Measurements from ENCODE around the gene DIAPH3. TPM values are rescaled to one million over a fixed set of nuclear protein-coding genes. Genes with fewer than 3 reads are reported as not detected.

DIAPH3 gene
- total and polyA plus RNA-seq, 2 experiments from 2014 or later = 2.9 to 5.2 TPM

DNA sequence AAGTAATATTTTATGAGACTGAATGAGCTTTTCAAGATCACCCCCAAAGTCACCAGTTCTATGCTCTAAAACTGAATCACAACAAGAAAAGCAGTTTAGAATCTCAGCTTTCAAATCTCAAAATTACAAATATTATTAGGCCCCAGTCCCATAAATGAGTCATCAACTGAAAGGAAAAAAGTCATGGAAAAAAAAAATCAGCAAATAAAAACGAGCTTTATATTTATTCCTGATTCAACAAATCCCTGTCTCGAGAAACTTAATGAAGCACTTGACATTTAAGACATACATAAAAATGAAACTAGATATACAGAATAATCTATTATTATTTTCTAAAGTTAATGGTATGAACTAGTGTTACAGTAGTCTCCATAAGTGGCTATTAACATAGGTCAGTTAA lies 203.0 kb downstream of the DIAPH3 start:
- H3K27me3 ChIP-seq = no peaks in the 10 kb centered on the region
- H3K4me1 ChIP-seq (ENCODE audit: low read depth) = no peaks in the 10 kb centered on the region
- TF ChIP-seq, protein P1, sequence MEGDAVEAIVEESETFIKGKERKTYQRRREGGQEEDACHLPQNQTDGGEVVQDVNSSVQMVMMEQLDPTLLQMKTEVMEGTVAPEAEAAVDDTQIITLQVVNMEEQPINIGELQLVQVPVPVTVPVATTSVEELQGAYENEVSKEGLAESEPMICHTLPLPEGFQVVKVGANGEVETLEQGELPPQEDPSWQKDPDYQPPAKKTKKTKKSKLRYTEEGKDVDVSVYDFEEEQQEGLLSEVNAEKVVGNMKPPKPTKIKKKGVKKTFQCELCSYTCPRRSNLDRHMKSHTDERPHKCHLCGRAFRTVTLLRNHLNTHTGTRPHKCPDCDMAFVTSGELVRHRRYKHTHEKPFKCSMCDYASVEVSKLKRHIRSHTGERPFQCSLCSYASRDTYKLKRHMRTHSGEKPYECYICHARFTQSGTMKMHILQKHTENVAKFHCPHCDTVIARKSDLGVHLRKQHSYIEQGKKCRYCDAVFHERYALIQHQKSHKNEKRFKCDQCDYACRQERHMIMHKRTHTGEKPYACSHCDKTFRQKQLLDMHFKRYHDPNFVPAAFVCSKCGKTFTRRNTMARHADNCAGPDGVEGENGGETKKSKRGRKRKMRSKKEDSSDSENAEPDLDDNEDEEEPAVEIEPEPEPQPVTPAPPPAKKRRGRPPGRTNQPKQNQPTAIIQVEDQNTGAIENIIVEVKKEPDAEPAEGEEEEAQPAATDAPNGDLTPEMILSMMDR (IDR thresholded peaks at IDR 0.05; ENCODE audit: low read depth, low read length) = no peak
- no peak overlapping the region for H3K27ac ChIP-seq
- H3K36me3 ChIP-seq = no peaks in the 10 kb centered on the region
- no peaks in the 10 kb centered on the region for H3K9me3 ChIP-seq (ENCODE audit: low read depth)
- H3K4me3 ChIP-seq = no peak overlapping the region
- no peak for DNase-seq (ENCODE audit: low read depth in 1 of 2, low spot score in 1 of 2)

DNA sequence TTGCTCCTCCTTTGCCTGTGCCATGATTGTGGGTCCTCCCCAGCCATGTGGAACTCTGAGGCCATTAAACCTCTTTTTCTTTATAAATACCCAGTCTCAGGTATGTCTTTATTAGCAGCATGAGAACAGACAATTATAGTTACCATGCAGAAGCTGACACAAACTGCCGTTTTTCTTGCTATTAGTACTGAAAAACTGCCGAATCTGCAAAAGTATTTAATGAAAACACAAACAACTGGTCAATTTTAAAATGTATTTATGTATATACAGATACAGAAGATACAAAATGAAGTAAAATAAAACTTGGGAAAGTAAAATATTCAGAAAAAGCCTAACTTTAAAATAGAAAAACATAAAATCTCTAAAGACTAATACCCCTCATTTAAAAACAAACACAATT lies 206.3 kb downstream of the DIAPH3 start:
- no peak overlapping the region for H3K4me3 ChIP-seq
- H3K4me1 ChIP-seq (ENCODE audit: low read depth) = no peaks in the 10 kb centered on the region
- no peaks in the 10 kb centered on the region for H3K27me3 ChIP-seq
- H3K9me3 ChIP-seq (ENCODE audit: low read depth) = no peaks in the 10 kb centered on the region
- H3K36me3 ChIP-seq = no peaks in the 10 kb centered on the region
- no peak for DNase-seq (ENCODE audit: low read depth in 1 of 2, low spot score in 1 of 2)
- H3K27ac ChIP-seq = no peak overlapping the region
- TF ChIP-seq, protein P1 (IDR thresholded peaks at IDR 0.05; ENCODE audit: low read depth, low read length) = no peak

DNA sequence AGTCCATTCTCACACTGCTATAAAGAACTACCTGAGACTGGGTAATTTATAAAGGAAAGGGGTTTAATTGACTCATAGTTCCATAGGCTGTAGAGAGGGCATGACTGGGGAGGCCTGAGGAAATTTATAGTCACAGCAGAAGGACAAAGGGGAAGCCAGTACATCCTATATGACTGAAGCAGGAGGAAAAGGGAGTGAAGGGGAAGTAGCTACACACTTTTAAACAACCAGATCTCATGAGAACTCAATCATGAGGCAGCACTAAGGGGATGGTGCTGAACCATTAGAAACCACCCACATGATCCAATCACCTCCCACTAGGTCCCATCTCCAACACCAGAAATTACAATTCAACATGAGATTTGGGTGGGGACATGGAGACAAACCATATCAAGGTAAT lies 209.1 kb downstream of the DIAPH3 start:
- no peaks in the 10 kb centered on the region for H3K9me3 ChIP-seq (ENCODE audit: low read depth)
- no peak overlapping the region for H3K27ac ChIP-seq
- no peak overlapping the region for H3K4me3 ChIP-seq
- H3K27me3 ChIP-seq = no peaks in the 10 kb centered on the region
- TF ChIP-seq, protein P1 (IDR thresholded peaks at IDR 0.05; ENCODE audit: low read depth, low read length) = no peak
- DNase-seq (ENCODE audit: low read depth in 1 of 2, low spot score in 1 of 2) = no peak
- no peaks in the 10 kb centered on the region for H3K4me1 ChIP-seq (ENCODE audit: low read depth)
- H3K36me3 ChIP-seq = no peaks in the 10 kb centered on the region

DNA sequence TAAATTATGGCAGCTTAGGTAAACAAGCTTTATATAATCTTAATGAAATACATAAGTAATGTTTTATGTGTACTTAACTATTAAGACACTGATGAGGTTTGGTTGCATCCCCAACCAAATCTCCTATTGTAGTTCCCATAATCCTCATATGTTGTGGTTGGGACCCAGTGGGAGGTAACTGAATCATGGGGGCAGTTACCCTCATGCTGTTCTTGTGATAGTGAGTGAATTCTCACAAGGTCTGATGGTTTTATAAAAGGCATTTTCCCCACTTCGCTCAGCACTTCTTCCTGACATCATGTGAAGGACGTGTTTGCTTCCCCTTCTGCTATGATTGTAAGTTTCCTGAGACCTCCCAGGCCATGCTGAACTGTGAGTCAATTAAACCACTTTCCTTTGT lies 212.7 kb downstream of the DIAPH3 start:
- H3K27me3 ChIP-seq = no peaks in the 10 kb centered on the region
- H3K36me3 ChIP-seq = no peaks in the 10 kb centered on the region
- no peak for DNase-seq (ENCODE audit: low read depth in 1 of 2, low spot score in 1 of 2)
- H3K9me3 ChIP-seq (ENCODE audit: low read depth) = no peaks in the 10 kb centered on the region
- no peaks in the 10 kb centered on the region for H3K4me1 ChIP-seq (ENCODE audit: low read depth)
- TF ChIP-seq, protein P1 (IDR thresholded peaks at IDR 0.05; ENCODE audit: low read depth, low read length) = no peak
- H3K4me3 ChIP-seq = no peak overlapping the region
- no peak overlapping the region for H3K27ac ChIP-seq

DNA sequence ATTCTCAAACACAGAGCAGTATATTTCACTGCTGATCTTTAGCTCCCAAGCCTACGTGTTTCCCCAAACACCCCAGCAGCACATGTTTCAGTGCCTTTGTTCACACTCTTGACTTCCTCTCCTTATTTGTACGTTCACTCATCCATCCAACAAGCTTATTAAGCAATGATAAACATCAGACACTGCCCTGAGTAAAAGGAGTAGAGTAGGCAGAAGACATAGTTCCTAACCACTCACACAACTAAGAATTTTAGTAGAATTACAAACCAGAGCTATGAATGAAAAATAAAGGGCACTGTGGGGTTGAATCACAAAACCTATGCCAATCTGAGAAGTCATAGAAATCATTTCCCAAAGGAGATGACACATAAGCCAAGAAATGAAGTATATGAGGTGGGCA lies 213.5 kb downstream of the DIAPH3 start:
- no peaks in the 10 kb centered on the region for H3K27me3 ChIP-seq
- H3K27ac ChIP-seq = no peak overlapping the region
- TF ChIP-seq, protein P1 (IDR thresholded peaks at IDR 0.05; ENCODE audit: low read depth, low read length) = no peak
- no peaks in the 10 kb centered on the region for H3K4me1 ChIP-seq (ENCODE audit: low read depth)
- H3K4me3 ChIP-seq = no peak overlapping the region
- H3K9me3 ChIP-seq (ENCODE audit: low read depth) = no peaks in the 10 kb centered on the region
- no peaks in the 10 kb centered on the region for H3K36me3 ChIP-seq
- no peak for DNase-seq (ENCODE audit: low read depth in 1 of 2, low spot score in 1 of 2)

DNA sequence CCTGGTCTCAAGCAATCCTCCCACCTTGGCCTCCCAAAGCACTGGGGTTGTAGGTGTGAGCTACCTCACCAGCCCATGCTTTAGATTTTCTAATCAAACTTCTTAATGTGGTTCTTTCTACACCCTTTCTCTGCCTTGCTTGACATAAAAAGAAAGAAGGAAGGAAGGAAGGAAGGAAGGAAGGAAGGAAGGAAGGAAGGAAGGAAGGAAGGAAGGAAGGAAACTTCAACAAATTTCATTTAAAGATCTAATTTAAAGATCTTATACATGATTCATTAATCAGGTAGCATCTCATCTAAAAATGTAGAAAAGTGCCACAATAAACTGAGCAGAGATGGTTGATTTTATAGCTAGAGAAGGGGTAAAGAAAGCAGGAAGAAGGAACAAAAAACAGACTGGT lies 215.0 kb downstream of the DIAPH3 start:
- no peaks in the 10 kb centered on the region for H3K36me3 ChIP-seq

More for the DNA sequence above, 215.0 kb downstream of the DIAPH3 start:
- Histone ChIP-seq H3K27me3 (no peaks in the 10 kb centered on the region), H3K4me1 (ENCODE audit: low read depth) (no peaks in the 10 kb centered on the region), H3K4me3 (no peak overlapping the region), H3K9me3 (ENCODE audit: low read depth) (no peaks in the 10 kb centered on the region), H3K27ac (no peak overlapping the region)
- no peak for DNase-seq (ENCODE audit: low read depth in 1 of 2, low spot score in 1 of 2)
- TF ChIP-seq, protein P1 (IDR thresholded peaks at IDR 0.05; ENCODE audit: low read depth, low read length) = no peak

Data from cardiac muscle cell (in vitro differentiated cells and primary cell).